Measurements from ENCODE around the gene FANCL.
A peak's percentile ranks its signal among the peaks of the same experiment; 100 is the strongest.

Gene FANCL

GRCh38 chr2:58237741-58238140, 3.4 kb downstream of the FANCL start:
- peak overlapping the region; percentile 95 for H3K4me3 ChIP-seq (ENCODE audit: low read depth, low read length)
- TF ChIP-seq MYC (IDR thresholded peaks at IDR 0.05; ENCODE audit: low read depth, low read length), result no peak
- TF ChIP-seq POLR2A (IDR thresholded peaks at IDR 0.05; ENCODE audit: extremely low read depth, insufficient read length), result no peak
- TF ChIP-seq MAX (IDR thresholded peaks at IDR 0.05; ENCODE audit: low read depth, low read length), result no peak
- no peak for TF ChIP-seq CTCF (IDR thresholded peaks at IDR 0.05; ENCODE audit: low read depth, low read length)
- DNase-seq (ENCODE audit: low read depth), result peak; percentile 60

- DNase-seq (ENCODE audit: low read depth), result no peak
- H3K4me3 ChIP-seq (ENCODE audit: low read depth, low read length), result no peak overlapping the region
- no peak for TF ChIP-seq MYC (IDR thresholded peaks at IDR 0.05; ENCODE audit: low read depth, low read length)
- no peak for TF ChIP-seq POLR2A (IDR thresholded peaks at IDR 0.05; ENCODE audit: extremely low read depth, insufficient read length)
- TF ChIP-seq CTCF (IDR thresholded peaks at IDR 0.05; ENCODE audit: low read depth, low read length), result no peak
- no peak for TF ChIP-seq MAX (IDR thresholded peaks at IDR 0.05; ENCODE audit: low read depth, low read length)
Observed at GRCh38 chr2:58235984-58236383, 5.1 kb downstream of the FANCL start.

- no peak overlapping the region for H3K4me3 ChIP-seq (ENCODE audit: low read depth, low read length)
- TF ChIP-seq CTCF (IDR thresholded peaks at IDR 0.05; ENCODE audit: low read depth, low read length), result no peak
- TF ChIP-seq MYC (IDR thresholded peaks at IDR 0.05; ENCODE audit: low read depth, low read length), result no peak
- no peak for TF ChIP-seq MAX (IDR thresholded peaks at IDR 0.05; ENCODE audit: low read depth, low read length)
- no peak for TF ChIP-seq POLR2A (IDR thresholded peaks at IDR 0.05; ENCODE audit: extremely low read depth, insufficient read length)
- DNase-seq (ENCODE audit: low read depth), result no peak
Observed at GRCh38 chr2:58235170-58235569, 6.0 kb downstream of the FANCL start.

GRCh38 chr2:58228299-58228698, 12.8 kb downstream of the FANCL start:
- TF ChIP-seq MYC (IDR thresholded peaks at IDR 0.05; ENCODE audit: low read depth, low read length), result no peak
- TF ChIP-seq MAX (IDR thresholded peaks at IDR 0.05; ENCODE audit: low read depth, low read length), result no peak
- TF ChIP-seq POLR2A (IDR thresholded peaks at IDR 0.05; ENCODE audit: extremely low read depth, insufficient read length), result no peak
- no peak for TF ChIP-seq CTCF (IDR thresholded peaks at IDR 0.05; ENCODE audit: low read depth, low read length)
- no peak for DNase-seq (ENCODE audit: low read depth)
- no peak overlapping the region for H3K4me3 ChIP-seq (ENCODE audit: low read depth, low read length)

GRCh38 chr2:58227171-58227917, 13.8 kb downstream of the FANCL start:
- TF ChIP-seq CTCF (IDR thresholded peaks at IDR 0.05; ENCODE audit: low read depth, low read length) (no peak), MYC (IDR thresholded peaks at IDR 0.05; ENCODE audit: low read depth, low read length) (no peak), POLR2A (IDR thresholded peaks at IDR 0.05; ENCODE audit: extremely low read depth, insufficient read length) (no peak), MAX (IDR thresholded peaks at IDR 0.05; ENCODE audit: low read depth, low read length) (no peak)
- DNase-seq (ENCODE audit: low read depth), result no peak
- H3K4me3 ChIP-seq (ENCODE audit: low read depth, low read length), result no peak overlapping the region
